GM19239 (cell line): ENCODE data around the gene CTDSP2.
"Not testable (repeated sequence)": the region's sequence is repeated elsewhere in the genome, so short reads cannot be mapped to it uniquely, and the experiment has no call there.

Source experiments
- DNase-seq: peaks from one replicate; pipeline ENCODE4 v3.0.0; 2011; ENCODE audit warnings: low spot score; ENCODE audit not compliant: insufficient read length
- FAIRE-seq: peaks from 2 replicates; lab custom pipeline; 2011; peaks lifted over from hg19 to GRCh38; lab: Jason Lieb, UNC

The CTDSP2 gene

GRCh38 chr12:57846577-57847319 lies at the start of gene CTDSP2:
CTDSP2 (minus strand) TSS chr12:57846729; CDS start chr12:57846435, 294 bp downstream.
- DNase-seq (peak; percentile 92), FAIRE-seq (peak; percentile 79)

GRCh38 chr12:57896115-57896433 lies 49.5 kb upstream of the CTDSP2 start:
- DNase-seq (no peak), FAIRE-seq (no peak)

GRCh38 chr12:57895389-57896114 lies 49.0 kb upstream of the CTDSP2 start:
- no peak for DNase-seq
- FAIRE-seq = no peak

- FAIRE-seq (no peak), DNase-seq (no peak)
Measured at GRCh38 chr12:57894399-57895292, 48.1 kb upstream of the CTDSP2 start.

GRCh38 chr12:57893431-57894353 lies 47.2 kb upstream of the CTDSP2 start:
- FAIRE-seq = no peak
- no peak for DNase-seq

GRCh38 chr12:57892232-57892972 lies 45.9 kb upstream of the CTDSP2 start:
- DNase-seq (no peak), FAIRE-seq (no peak)

- DNase-seq (no peak), FAIRE-seq (no peak)
Measured at GRCh38 chr12:57891542-57892228, 45.2 kb upstream of the CTDSP2 start.

GRCh38 chr12:57890191-57891115 lies 43.9 kb upstream of the CTDSP2 start:
- no peak for FAIRE-seq
- DNase-seq = no peak

GRCh38 chr12:57889500-57889989 lies 43.0 kb upstream of the CTDSP2 start:
- DNase-seq = no peak
- FAIRE-seq = no peak

- FAIRE-seq (no peak), DNase-seq (no peak)
Measured at GRCh38 chr12:57888409-57889157, 42.1 kb upstream of the CTDSP2 start.

- no peak for DNase-seq
- no peak for FAIRE-seq
Measured at GRCh38 chr12:57887631-57888408, 41.3 kb upstream of the CTDSP2 start.

GRCh38 chr12:57886964-57887363 lies 40.4 kb upstream of the CTDSP2 start:
- not testable (repeated sequence) for FAIRE-seq, DNase-seq

GRCh38 chr12:57886542-57886941 lies 40.0 kb upstream of the CTDSP2 start:
- FAIRE-seq (no peak), DNase-seq (no peak)

- DNase-seq = no peak
- no peak for FAIRE-seq
Measured at GRCh38 chr12:57885207-57885606, 38.7 kb upstream of the CTDSP2 start.

- FAIRE-seq = no peak
Measured at GRCh38 chr12:57883700-57884099, 37.2 kb upstream of the CTDSP2 start.

GRCh38 chr12:57883057-57883456 lies 36.5 kb upstream of the CTDSP2 start:
- FAIRE-seq (no peak), DNase-seq (no peak)

More at GRCh38 chr12:57883700-57884099, 37.2 kb upstream of the CTDSP2 start:
- no peak for DNase-seq
